Daoy (cell line): ENCODE data around the gene ERFE. TPM values are rescaled to one million over a fixed set of nuclear protein-coding genes. Genes with fewer than 3 reads are reported as not detected.
"Not testable (repeated sequence)": the region's sequence is repeated elsewhere in the genome, so short reads cannot be mapped to it uniquely, and the experiment has no call there.

Source experiments
- DNase-seq: peaks from one replicate; pipeline ENCODE4 v3.0.0-alpha.2; 2015; ENCODE audit warnings: low read depth
- total RNA-seq: library from RNA; depleted of rRNA; stranded (reverse); fragments of >200 nt; shearing (Covaris generic); gene quantifications from 2 replicates; pipeline ENCODE4 v1.2.3, GENCODE V29; 2014; rRNA removed

ERFE gene
- total RNA-seq: 3.6 and 6.8 TPM in 2 replicates

- peak; percentile 68 for DNase-seq
Measured at GRCh38 chr2:238158509-238159070, at the start of gene ERFE. Gene ERFE, plus strand, starts transcription at chr2:238158970. Its CDS starts 38 bp downstream, at chr2:238159008.

- DNase-seq: no peak
Measured at GRCh38 chr2:238113611-238114010, 45.2 kb upstream of the ERFE start.

GRCh38 chr2:238114331-238114841 is 44.4 kb upstream of the ERFE start:
- no peak for DNase-seq

- DNase-seq: no peak
Measured at GRCh38 chr2:238114851-238115660, 43.7 kb upstream of the ERFE start.

GRCh38 chr2:238115709-238116108 is 43.1 kb upstream of the ERFE start:
- DNase-seq: not testable (repeated sequence)

- DNase-seq: no peak
Measured at GRCh38 chr2:238116298-238117198, 42.2 kb upstream of the ERFE start.

- no peak for DNase-seq
Measured at GRCh38 chr2:238117199-238118154, 41.3 kb upstream of the ERFE start.

GRCh38 chr2:238119756-238120462 is 38.9 kb upstream of the ERFE start:
- DNase-seq: no peak

GRCh38 chr2:238120463-238121298 is 38.1 kb upstream of the ERFE start:
- no peak for DNase-seq

- no peak for DNase-seq
Measured at GRCh38 chr2:238121511-238122286, 37.1 kb upstream of the ERFE start.

GRCh38 chr2:238122287-238123217 is 36.2 kb upstream of the ERFE start:
- DNase-seq: no peak

GRCh38 chr2:238123218-238123971 is 35.4 kb upstream of the ERFE start:
- no peak for DNase-seq

- DNase-seq: no peak
Measured at GRCh38 chr2:238123991-238124470, 34.7 kb upstream of the ERFE start.

GRCh38 chr2:238124488-238125126 is 34.2 kb upstream of the ERFE start:
- DNase-seq: no peak

- no peak for DNase-seq
Measured at GRCh38 chr2:238125127-238125885, 33.5 kb upstream of the ERFE start.
